ENCODE data around the gene FRA10AC1.

- TF ChIP-seq CTCF (IDR thresholded peaks at IDR 0.05) = no peak
- TF ChIP-seq POLR2A (IDR thresholded peaks at IDR 0.05) = no peak
- no peak for TF ChIP-seq EP300 (IDR thresholded peaks at IDR 0.05)
These were observed 6.7 kb downstream of the FRA10AC1 start for GRCh38 chr10:93695740-93696139.

All from tibial nerve (tissue), 4 donors.